CD4-positive, alpha-beta T cell treated with Interleukin-10 for 1 hour (primary cell): ENCODE results near the gene HMGN4.
"Not testable (repeated sequence)": the region's sequence is repeated elsewhere in the genome, so short reads cannot be mapped to it uniquely, and the experiment has no call there.

ENCODE experiments used
- DNase-seq: peaks from one replicate; pipeline ENCODE4 v3.0.0-alpha.2; 2020

HMGN4 gene

GRCh38 chr6:26537846-26538571 lies at the start of gene HMGN4:
HMGN4 (plus strand) TSS chr6:26538366; CDS start chr6:26545207, 6,841 bp downstream.
- DNase-seq = peak; percentile 96

GRCh38 chr6:26489996-26490964 lies 47.9 kb upstream of the HMGN4 start:
- no peak for DNase-seq

- DNase-seq = no peak
These were observed 46.6 kb upstream of the HMGN4 start for GRCh38 chr6:26491604-26492003.

- peak; percentile 27 for DNase-seq
These were observed 44.9 kb upstream of the HMGN4 start for GRCh38 chr6:26493258-26493657.

GRCh38 chr6:26494117-26494516 lies 44.0 kb upstream of the HMGN4 start:
- DNase-seq = no peak

- DNase-seq = no peak
These were observed 42.9 kb upstream of the HMGN4 start for GRCh38 chr6:26495281-26495680.

GRCh38 chr6:26497610-26498009 lies 40.6 kb upstream of the HMGN4 start:
- DNase-seq = no peak

GRCh38 chr6:26500102-26500501 lies 38.1 kb upstream of the HMGN4 start, which contains the start of gene BTN1A1:
BTN1A1 (plus strand) TSS chr6:26500303; CDS start chr6:26501287, 984 bp downstream.
- no peak for DNase-seq

GRCh38 chr6:26501482-26501986 lies 36.6 kb upstream of the HMGN4 start:
- peak; percentile 42 for DNase-seq

GRCh38 chr6:26502165-26502564 lies 36.0 kb upstream of the HMGN4 start:
- no peak for DNase-seq

GRCh38 chr6:26502626-26503025 lies 35.5 kb upstream of the HMGN4 start:
- no peak for DNase-seq

- no peak for DNase-seq
These were observed 30.5 kb upstream of the HMGN4 start for GRCh38 chr6:26507658-26508057.

- not testable (repeated sequence) for DNase-seq
These were observed 27.1 kb upstream of the HMGN4 start for GRCh38 chr6:26511033-26511432.

GRCh38 chr6:26514984-26515383 lies 23.2 kb upstream of the HMGN4 start:
- no peak for DNase-seq

GRCh38 chr6:26516481-26517427 lies 21.4 kb upstream of the HMGN4 start:
- DNase-seq = no peak

GRCh38 chr6:26519359-26519758 lies 18.8 kb upstream of the HMGN4 start:
- no peak for DNase-seq

- no peak for DNase-seq
These were observed 17.8 kb upstream of the HMGN4 start for GRCh38 chr6:26520237-26520849.

- DNase-seq = peak; percentile 91
These were observed 17.1 kb upstream of the HMGN4 start for GRCh38 chr6:26520850-26521599.

GRCh38 chr6:26521600-26522391 lies 16.4 kb upstream of the HMGN4 start:
- DNase-seq = peak; percentile 78
